D721Med (cell line): ENCODE results near the gene LRP2.

ENCODE experiments used
- DNase-seq: peaks from one replicate; pipeline ENCODE4 v3.0.0; 2011; ENCODE audit warnings: low spot score; ENCODE audit not compliant: insufficient read length
- FAIRE-seq: peaks from 2 replicates; lab custom pipeline; 2011; peaks lifted over from hg19 to GRCh38; lab: Jason Lieb, UNC
- CTCF ChIP-seq: IDR thresholded peaks from 2 replicates; pipeline ENCODE4 v1.5.1; 2012; ENCODE audit warnings: mild to moderate bottlenecking, control low read depth; ENCODE audit not compliant: insufficient read depth; ENCODE audit errors: missing control alignments

The LRP2 gene

GRCh38 chr2:169129703-169130243 lies 232.6 kb downstream of the LRP2 start:
- FAIRE-seq (no peak), DNase-seq (no peak)
- TF ChIP-seq CTCF: no peak

GRCh38 chr2:169119851-169120250 lies 242.5 kb downstream of the LRP2 start:
- FAIRE-seq (no peak), DNase-seq (no peak)
- no peak for TF ChIP-seq CTCF

- no peak for TF ChIP-seq CTCF
- DNase-seq (no peak), FAIRE-seq (no peak)
Observed at GRCh38 chr2:169119123-169119760, 243.1 kb downstream of the LRP2 start.

- TF ChIP-seq CTCF: no peak
- FAIRE-seq (no peak), DNase-seq (no peak)
Observed at GRCh38 chr2:169118060-169118459, 244.3 kb downstream of the LRP2 start.

GRCh38 chr2:169116993-169117392 lies 245.3 kb downstream of the LRP2 start:
- no peak for TF ChIP-seq CTCF
- DNase-seq: no peak
- FAIRE-seq: no peak

- no peak for TF ChIP-seq CTCF
- FAIRE-seq: no peak
- DNase-seq: no peak
Observed at GRCh38 chr2:169116327-169116726, 246.0 kb downstream of the LRP2 start.

GRCh38 chr2:169114056-169114455 lies 248.3 kb downstream of the LRP2 start:
- FAIRE-seq: no peak
- no peak for TF ChIP-seq CTCF
- DNase-seq: no peak
